ENCODE results near the gene LARP1.
"Not testable (repeated sequence)": the region's sequence is repeated elsewhere in the genome, so short reads cannot be mapped to it uniquely, and the experiment has no call there.

The LARP1 gene

DNA sequence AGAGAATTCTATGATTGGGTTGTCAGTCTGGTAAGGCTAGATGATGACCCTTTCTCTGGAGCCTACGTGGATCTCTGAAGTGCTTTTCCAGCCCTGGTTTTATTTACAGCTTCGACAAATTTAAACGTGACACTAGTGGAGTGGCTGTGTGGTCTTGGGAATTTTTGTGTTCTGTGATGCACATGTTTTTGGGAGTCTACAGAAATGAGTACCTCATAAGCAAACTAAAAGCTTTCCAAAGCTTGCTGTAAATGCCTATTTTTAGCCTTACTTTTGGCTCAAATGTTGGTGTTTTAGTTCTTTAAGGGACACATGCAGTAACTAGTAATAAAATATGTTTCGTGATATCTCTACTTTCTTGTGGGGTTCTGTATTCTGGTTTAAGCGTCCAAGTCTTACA is 3.3 kb downstream of the LARP1 start:
- DNase-seq, result no peak
- intact Hi-C loops (cut with DNase I), result loop anchor here (5.0 kb wide), 2 partner anchors 54 to 179 kb away; partner anchors contain the start of gene GEMIN5

DNA sequence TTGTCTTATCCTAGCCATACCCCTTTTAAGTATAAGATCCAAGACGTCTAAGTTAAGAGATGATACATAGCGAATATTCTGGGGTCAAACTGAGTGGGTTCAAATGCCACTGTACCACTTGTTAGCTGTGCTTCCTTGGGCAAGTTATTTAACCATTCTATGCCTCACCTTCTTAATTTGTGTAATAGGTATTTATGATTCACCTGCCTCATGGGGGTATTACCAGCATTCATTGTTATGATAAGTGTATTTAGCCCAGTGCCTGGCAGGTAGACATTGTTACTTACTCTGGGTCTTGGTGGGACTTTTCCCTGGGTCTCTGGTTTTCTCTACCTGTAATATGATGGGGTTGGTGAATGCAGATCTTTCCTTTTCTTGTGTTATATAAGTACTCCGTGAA is 3.8 kb downstream of the LARP1 start:
- intact Hi-C loops (cut with DNase I), result loop anchor here (5.0 kb wide), 2 partner anchors 53 to 178 kb away; partner anchors contain the start of gene GEMIN5
- no peak for DNase-seq

DNA sequence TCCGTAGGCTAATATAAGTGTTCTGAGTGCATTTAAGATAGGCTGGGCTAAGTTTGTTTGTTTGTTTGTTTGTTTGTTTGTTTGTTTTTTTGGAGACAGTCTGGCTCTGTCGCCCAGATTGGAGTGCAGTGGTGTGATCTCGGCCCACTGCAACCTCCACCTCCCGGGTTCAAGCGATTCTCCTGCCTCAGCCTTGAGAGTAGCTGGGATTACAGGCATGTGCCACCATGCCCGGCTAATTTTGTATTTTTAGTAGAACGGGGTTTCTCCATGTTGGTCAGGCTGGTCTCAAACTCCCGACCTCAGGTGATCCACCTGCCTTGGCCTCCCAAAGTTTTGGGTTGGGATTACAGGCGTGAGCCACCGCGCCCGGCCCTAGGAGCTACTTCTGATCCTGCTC is 4.7 kb downstream of the LARP1 start:
- not testable (repeated sequence) for DNase-seq
- intact Hi-C loops (cut with DNase I), result loop anchor here (5.0 kb wide), 2 partner anchors 52 to 177 kb away; partner anchors contain the start of gene GEMIN5

DNA sequence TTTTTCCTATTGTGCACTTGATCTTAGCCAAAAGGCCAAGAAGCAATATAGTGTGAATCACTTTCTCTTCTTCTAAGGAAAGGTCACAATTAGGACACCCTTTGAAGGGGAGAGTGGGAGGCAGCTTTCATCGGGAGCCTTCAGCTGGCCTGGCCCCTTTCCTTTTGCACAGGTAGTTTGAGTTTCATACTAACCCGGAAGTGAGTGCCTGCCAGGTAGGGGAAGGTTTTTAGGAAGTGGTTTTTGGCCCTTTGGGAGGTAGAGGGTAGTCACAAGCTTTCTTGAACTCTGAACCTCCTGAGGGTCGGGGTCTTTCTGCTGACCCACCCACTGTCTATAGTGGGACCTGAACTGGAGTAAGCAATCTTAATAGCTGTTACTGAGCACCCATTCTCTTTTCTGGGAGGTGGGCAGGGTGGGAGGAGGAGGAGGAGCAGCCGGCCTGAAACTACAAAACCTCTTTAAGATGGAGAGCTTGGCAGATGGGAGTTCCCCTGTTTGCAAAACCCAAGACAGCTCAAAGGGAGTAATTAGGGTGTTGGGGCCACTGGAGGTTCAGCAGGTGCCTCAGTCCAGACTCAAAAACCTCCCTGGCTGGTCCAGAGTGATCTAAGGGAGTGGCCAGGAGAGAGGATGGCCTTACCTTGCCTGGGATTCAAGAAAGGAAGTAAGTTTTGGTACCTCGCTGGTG is 6.0 kb downstream of the LARP1 start:
- DNase-seq, result no peak
- intact Hi-C loops (cut with DNase I), result no loop called here

DNA sequence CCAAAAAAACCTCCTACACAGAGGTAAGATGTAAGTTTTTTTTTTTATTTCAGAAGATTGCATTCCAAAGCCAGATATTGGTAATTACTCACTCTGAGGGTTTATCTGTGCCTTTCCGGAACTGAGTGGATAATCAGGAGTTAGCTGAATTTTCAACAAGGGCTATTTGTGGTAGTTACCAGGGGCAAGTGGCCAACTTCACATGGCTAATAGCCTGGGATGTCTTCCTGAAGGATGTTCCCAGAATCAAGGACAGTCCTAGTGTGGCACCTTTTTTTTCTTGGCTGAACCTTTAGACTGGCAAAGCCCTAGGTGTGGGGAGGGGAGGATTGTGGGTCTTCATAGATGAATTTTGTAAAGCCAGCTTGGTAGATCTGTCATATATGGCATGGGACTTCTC is 7.1 kb downstream of the LARP1 start:
- no peak for DNase-seq
- intact Hi-C loops (cut with DNase I), result no loop called here

DNA sequence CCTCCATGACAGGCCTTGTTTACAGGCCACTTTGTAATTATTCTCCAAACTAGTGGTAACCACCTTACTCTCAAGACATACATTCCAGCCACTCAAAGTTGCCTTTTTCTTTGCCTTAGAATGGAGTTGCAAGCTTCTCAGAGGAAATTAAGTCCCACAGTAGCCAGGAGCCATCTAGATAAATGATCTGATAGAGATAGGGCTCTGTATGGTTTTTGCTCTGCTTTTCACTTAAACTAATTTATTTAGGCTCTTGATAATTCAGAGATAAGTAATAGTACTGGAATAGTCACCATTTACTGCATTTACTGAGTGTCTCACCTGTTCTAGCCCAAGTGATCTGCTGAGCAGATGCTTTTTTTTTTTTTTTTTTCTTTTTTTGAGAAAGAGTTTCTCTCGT is 7.5 kb downstream of the LARP1 start:
- intact Hi-C loops (cut with DNase I), result no loop called here
- no peak for DNase-seq

DNA sequence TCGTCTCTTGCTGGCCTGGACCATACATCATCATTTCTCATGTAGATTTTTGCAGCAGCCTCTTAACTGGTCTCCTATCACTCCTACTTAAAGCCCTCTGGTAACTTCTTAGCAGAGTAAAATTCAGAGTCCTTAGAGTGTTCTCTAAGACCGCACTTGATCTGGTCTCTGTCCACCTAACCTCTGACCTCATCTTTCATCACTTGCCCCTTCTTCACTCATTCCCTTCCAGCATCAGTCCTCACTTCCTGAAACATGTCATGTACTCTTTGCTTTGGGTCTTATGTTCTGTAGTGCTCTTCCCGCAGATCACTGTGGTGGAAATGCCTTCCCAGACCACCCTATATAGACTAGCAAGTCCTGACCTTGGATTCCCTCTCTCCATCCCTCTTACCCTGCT is 9.8 kb downstream of the LARP1 start:
- intact Hi-C loops (cut with DNase I), result no loop called here
- no peak for DNase-seq

DNA sequence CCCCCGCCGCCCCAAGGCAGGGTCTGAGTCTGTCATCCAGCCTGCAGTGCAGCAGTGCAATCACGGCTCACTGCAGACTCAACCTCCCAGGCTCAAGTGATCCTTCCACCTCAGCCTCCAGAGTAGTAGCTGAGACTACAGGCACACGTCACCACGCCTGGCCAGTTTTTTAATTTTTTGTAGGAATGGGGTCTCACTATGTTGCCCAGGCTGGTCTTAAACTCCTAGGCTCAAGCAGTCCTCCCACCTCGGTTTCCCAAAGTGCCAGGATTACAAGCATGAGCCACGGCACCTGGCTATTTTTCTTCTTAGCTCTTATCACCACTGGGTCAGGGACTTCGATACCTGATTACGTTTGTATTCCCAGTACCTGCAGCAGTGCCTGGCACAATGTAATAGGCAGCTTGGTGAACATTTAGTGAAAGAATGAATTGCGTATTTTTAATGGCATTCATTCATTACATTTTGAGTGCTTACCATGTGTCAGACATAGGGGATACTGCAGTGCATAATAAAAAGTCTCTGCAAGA is 10.3 kb downstream of the LARP1 start:
- no peak for DNase-seq
- intact Hi-C loops (cut with DNase I), result no loop called here

DNA sequence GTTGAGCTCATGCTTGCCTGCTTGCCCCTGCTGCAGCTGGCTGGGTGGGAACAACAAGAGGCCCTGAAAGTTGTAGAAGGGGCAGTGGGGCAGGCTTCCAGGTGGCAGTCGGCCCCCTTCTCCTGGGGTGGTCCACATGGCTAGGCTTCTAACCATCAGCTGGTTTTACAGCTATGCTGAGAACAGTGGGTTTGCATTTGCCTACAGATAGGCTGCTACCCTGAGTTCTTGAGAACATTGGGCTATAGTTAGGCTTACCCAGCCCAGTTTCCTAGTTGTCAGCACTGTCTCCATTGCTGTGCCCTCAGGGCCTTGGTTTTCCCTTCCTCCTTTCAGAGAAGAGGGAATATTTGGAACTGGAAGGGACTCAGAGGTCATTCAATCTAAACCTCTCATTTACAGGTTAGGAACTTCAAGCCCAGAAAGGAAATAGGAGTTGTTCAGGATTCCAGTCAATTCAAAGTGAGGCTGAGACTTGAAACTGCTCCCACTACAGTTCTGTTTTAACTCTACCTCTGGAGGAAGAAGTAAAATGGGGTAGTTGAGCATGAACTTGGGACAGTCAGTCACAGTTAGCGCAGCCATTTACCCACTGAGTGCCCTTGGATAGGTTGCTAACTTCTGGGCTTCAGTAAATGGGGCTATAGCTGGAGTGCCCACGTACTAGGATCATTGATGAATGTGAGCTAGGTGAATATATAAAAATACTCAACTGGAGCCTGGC is 11.5 kb downstream of the LARP1 start:
- DNase-seq, result no peak
- intact Hi-C loops (cut with DNase I), result no loop called here

DNA sequence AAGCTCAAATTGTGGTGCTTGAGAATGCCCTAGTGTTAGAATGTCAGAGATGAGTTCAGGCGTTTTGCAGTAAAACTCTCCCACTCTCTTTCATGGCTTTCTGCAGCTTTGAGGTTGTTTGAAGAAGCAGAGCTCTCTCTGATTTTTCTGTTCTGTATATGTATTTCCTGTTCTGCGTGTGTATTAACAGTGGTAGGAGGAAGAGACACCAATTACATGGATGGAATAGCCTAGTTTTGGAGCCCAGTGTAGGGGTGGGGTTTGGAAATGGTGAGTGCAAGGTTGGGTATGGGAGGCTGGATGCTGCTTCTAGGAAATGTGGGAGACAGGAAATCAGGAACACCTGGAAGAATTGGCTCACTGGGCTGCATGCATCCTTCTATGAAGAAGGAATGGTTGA is 12.4 kb downstream of the LARP1 start:
- intact Hi-C loops (cut with DNase I), result no loop called here

DNA sequence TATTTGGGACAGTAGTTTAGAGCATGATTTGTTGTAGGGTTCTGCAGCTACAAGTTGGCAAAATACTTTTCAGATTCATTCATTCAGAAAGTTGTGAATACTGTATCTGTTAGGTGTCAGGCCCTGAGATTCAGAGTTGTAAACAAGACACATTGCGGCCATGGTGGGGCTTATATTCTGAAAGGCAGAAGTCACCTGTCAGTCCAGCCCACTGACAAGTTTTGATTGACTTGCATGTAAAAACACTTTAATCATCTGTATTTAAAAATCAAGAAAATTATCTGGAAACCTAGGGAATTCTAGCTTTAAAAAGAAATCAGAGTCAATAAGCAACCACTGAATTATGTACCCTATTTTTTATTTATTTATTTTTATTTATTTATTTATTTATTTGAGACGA is 13.0 kb downstream of the LARP1 start:
- intact Hi-C loops (cut with DNase I), result no loop called here
- DNase-seq, result no peak

More for the DNA sequence above, 12.4 kb downstream of the LARP1 start:
- no peak for DNase-seq

DNA sequence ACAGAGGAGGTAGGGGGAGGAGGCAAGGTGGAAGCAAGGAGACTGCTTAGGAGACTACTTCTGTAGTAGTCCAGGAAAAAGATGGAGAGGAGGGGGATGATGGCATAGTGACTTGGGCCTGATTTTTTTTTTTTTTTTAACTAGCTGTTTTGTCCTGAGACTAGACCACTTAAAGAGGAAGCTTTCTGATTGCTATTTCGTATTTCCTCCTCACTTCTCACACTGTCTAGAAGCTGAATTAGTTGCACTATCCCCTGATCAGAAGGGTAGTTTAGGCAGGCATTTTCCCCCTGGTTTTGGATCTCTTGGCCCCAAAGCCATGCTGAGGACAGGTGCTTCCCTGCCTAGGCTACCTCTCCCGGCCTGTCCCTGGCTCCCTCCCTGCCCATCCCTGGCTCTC is 14.9 kb downstream of the LARP1 start:
- no peak for DNase-seq
- intact Hi-C loops (cut with DNase I), result no loop called here

DNA sequence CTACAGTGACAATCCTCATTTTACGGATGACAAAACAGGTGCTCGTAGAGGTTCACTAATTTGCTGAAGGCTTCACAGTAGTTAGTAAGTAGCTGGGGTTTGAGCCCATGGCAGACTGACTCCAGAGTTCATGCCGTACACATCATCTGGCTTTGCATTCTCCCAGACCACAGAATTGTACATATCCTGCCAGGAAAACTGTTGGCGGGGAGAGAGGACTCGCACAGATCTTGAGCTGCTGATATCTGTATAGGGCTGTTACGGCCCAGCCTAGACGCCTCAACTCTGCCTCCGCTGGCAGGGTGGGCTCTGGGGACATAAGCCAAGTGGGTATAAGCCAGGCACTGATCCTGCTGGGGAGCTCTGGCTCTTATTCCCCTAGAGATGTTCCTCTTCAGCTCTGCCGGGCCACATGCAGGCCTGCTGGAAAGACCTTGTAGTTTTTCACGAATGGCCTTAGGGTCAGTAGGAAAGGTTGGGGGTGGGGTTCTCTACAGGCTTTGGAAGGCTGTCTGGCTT is 16.3 kb downstream of the LARP1 start:
- DNase-seq, result peak in 1 of 10 donors; percentile 23
- intact Hi-C loops (cut with DNase I), result no loop called here

DNA sequence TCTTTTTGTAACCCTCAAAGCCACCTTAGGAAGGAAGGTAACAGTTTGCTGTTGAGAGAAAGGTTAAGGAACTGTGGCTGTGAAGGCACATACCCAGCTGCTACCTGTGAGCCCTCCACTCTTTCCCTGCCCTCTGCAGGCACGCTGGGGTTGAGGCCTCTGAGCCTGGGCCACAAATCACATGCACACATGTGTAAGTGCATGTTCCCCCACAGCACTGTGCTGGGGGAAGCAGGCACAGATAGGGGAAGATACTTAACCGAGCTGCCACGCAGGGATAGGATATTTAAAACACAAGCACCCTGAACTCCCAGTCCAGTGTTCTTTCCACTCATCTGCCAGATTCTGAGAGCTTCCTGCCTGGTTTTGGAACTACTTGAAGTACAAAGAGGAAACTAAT is 18.1 kb downstream of the LARP1 start:
- DNase-seq, result no peak
- intact Hi-C loops (cut with DNase I), result no loop called here

DNA sequence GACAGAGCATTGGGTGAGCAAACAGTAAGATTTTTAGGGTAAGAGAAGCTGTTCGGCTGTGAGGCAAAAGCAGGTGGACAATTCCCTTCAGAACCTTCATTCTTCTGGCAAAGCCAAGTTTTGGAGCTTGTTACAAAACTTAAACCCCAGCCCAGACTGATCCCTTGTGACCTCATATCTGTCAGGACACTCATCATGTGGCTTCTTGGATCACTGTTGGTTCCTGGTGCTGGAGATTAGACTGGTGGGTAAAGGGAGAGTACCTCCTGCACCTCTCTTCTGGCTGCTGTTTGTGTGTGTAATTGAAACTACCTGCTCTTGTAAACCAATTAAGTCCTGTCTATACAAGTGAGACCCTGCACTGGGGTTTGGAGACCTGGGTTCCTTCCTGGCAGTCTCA is 21.0 kb downstream of the LARP1 start:
- intact Hi-C loops (cut with DNase I), result no loop called here
- no peak for DNase-seq

DNA sequence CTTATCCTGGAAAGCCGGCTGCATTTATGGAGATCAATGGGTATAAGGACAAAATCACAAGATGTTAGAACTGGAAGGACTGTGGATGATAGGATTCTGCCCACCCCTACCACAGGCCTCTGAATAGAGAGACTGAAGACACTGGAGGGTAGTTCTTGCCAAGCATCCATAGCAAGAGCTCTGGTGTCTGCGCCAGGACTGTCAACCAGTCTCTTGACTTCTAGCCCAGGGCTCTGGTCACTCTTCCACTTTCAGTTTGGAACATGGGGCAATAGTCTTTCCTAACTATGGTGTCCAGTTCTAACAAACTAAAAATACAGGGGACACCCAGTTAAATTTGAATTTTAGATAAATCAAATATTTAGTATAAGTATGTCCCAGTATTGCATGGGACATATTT is 23.4 kb downstream of the LARP1 start:
- intact Hi-C loops (cut with DNase I), result no loop called here
- DNase-seq, result peak in 1 of 10 donors; percentile 25

DNA sequence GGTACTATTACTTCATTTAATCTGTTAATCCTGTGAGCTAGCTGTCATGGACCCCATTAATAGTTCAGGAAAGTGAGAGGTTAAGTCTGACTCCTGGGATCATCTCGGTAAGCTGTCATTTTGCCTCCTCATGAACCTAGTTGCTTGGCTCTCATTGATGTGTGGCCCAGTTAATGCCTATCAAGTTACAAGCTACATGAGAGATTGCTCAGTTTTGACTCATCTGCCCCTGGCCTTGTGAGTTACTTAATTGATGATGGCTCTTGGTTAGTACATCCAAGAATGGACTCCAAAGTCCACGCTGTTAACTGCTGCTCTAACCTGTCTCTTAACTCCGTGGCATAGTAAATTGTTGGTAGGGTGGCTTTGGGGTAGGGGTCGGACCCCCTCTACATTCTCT is 23.9 kb downstream of the LARP1 start:
- intact Hi-C loops (cut with DNase I), result no loop called here
- DNase-seq, result no peak

DNA sequence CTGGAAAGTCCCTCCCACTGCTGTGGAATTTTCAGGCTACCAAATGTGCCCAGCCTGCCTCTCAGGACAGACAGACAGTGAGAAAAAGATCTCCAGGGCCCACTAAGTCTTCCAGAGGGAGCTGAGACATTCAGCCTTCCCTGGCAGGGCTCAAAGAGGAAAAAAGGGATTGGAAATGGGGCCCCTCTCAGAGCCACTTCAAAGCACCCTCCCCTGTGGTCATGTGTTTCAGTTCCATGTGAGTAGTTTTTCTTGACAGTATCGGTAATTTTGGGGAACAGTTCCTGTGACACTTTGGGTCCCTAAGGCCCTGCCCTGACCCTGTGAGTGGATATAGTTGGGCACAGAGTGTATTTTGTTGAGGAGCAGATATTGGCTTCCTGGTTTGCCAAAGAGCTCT is 25.0 kb downstream of the LARP1 start:
- intact Hi-C loops (cut with DNase I), result no loop called here
- no peak for DNase-seq

DNA sequence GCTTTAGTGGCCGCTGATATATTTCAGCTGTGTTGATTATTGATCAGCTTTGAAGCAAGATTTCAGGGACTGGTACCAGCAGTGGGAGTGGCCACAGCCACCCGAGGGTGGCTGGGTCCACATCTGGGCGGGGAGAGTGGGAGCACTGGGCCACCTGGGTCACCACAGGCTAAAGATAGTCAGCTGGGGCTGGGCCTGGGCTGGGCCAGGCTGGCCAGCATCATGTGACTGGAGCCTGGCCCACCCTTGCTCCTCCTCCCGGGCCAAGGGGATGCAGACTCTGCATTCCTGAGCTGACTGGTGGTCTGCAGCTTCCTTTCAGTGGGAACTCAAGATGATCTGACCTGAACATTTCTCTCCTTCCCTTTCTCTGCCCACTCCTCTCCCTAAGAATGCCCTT is 27.1 kb downstream of the LARP1 start:
- DNase-seq, result no peak
- intact Hi-C loops (cut with DNase I), result no loop called here

DNA sequence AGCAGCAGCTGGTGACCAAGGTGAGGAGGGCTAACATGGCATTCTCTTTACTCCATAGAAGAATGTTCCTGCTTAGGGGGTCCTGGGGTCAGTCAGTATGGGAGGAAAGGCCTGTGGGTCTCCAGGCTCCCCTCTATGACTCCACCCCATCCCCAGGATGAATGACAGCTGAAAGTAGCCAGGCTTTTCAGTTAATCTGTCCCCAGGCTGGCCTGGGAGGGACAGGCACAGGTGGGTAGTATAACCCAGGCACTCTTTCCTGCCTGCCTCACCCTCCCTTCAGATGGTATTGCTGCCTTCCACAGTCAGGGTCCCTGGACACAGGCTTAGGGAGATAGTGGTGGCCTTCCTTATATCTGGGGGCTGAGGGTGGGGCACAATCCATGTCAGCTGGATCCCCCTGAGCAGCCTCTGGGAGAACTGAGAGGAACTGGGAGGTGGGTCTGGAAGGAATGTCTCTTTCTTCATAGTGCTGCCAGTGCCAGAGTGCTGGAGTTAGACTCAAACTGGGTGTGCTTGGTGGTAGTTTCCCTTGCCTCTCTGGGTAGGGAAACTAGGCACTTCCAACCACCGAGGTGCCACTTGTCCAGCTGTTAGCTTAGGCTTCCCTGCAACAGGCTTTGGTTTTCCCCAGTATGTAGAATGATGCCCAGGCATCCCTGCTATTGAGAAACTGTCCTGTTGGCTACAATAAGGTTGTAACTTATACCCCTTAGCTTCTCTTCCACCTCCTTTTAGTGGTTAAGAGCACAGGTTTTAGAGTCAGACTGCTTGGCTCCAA is 27.8 kb downstream of the LARP1 start:
- intact Hi-C loops (cut with DNase I), result no loop called here
- DNase-seq, result no peak
